G401.6 (cell line): ENCODE data around the gene FBLN2.

ENCODE experiments used
- FAIRE-seq: peaks from 2 replicates; lab custom pipeline; 2012; peaks lifted over from hg19 to GRCh38; lab: Jason Lieb, UNC

Gene FBLN2

GRCh38 chr3:13582366-13583250 is 33.7 kb downstream of the FBLN2 start:
- no peak for FAIRE-seq

DNA sequence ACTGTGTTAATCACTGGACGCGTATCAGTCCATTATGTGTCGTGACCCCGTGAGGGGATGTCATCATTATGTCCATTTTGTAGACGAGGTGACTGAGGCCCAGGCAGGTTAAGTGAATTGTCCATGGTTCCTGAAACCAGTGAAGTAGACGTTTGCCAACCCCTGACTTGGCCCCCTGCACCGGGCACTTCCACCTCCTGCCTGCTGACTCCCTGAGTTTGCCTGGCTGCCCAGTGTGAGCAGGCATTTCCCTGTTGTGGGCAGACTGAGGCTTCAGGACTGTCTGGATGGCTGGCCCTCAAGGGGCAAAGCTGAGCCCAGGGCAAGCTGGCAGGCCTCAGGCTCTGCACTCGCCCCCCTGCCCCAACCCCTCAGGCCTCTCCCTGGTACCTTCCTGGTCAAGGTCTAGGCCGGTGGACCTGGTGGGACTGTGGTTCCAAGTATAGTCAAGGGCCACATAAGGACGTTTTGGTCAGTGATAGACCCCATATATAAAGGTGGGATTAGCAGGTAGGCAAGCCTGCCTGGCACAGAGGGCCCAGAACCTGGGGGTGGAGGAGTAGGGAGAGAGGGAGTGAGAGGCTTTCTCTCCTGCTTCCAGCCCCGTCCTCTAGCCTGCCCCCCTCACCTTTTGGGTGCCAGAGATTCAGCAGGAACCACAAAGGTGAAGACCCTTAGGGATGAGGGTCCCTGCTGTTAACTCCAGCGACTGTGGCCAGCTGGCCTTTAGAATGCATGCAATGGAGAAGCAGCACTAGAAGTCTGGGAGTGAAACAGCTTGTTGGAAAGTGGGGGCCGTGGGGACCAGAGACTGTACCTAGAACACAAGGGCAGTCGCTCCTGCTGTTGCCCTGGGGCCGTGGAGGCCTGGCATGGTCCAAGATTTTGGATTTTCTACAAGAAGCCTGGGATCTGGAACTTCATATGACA is 34.6 kb downstream of the FBLN2 start:
- FAIRE-seq = no peak

- FAIRE-seq = no peak
Measured at GRCh38 chr3:13584427-13584891, 35.5 kb downstream of the FBLN2 start.

DNA sequence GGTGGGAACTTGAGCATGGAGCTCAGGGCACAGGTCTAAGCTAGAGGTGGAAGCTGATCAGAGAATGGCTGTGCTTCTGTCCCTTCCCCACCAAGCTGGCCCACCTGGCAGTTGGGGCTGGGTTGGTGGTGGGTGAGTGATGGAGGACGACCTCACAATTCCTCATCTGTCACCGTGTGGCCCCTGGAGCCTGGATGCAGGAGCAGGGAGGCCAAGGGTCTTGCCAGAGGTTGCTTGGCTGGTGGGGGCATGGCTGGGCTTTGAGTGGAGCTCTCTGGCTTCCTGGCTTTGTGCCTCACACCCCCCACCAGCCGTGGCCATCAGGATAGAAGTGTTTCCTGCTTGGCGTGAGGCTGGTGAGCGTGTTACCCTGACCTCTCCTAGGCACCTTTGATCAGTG is 36.0 kb downstream of the FBLN2 start:
- FAIRE-seq = no peak

DNA sequence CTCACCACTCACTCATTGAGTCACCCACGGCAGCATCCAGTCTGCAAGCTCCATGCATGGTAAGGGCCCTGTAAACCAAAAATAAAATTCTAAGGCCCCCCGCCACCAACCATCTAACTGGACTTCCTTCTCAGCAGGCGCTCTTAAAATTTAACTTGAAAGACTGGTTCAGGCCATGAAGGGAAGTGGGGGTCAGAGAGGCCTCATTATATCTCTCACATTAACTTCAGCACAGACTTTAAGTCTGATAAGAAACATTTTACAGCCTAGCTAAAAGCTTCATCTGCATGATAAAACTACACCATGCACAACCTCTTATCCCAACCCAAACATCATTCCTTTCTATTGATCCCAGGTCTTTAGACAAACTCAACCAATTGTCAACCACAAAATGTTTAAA is 38.5 kb downstream of the FBLN2 start:
- no peak for FAIRE-seq

DNA sequence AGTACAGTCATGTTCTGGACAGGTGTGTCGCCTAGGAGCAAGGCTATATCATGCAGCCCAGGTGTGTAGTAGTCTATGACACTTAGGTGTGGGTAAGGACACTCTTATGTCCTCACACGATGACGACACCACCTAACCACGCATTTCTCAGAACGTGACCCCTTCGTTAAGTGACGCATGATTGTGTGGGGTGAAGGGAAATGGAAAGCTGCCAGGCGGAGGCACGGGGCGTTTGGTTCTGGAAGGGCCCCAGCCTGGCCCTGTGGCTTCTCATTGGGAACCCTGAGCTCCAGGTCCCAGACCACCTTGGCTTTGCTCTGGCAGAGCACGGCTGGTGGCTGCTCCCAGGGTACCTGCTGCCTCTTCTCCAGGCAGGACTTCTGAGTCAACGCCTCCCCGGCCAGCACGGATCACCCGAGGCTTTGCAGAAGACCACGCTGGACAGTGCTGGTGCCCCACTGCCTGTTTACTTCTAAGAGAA is 39.3 kb downstream of the FBLN2 start:
- no peak for FAIRE-seq

DNA sequence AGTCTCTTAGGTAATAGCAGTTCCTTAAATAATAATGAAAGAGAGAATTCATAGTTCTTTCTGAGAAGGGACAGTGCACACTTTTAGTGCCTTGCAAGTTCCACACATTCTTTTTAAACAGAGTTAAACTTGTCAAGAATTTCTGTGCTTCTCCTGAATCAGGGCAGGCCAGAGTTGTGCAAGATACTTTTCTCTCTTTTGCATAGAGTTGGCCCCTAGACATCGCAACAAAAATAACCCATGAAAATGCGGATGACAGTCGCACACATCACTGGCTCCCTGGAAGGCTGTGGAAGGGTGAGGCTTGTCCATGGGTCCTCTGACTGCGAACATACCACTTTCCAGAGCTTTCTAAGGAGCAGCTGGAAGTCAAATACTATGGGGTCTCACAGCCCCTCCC is 40.1 kb downstream of the FBLN2 start:
- FAIRE-seq = no peak

- FAIRE-seq = no peak
Measured at GRCh38 chr3:13590841-13591520, 42.1 kb downstream of the FBLN2 start.

- no peak for FAIRE-seq
Measured at GRCh38 chr3:13593615-13594014, 44.7 kb downstream of the FBLN2 start.

GRCh38 chr3:13594146-13594545 is 45.2 kb downstream of the FBLN2 start:
- no peak for FAIRE-seq

GRCh38 chr3:13594991-13595421 is 46.1 kb downstream of the FBLN2 start:
- no peak for FAIRE-seq

GRCh38 chr3:13595485-13595884 is 46.6 kb downstream of the FBLN2 start:
- no peak for FAIRE-seq

- no peak for FAIRE-seq
Measured at GRCh38 chr3:13596426-13597205, 47.7 kb downstream of the FBLN2 start.

DNA sequence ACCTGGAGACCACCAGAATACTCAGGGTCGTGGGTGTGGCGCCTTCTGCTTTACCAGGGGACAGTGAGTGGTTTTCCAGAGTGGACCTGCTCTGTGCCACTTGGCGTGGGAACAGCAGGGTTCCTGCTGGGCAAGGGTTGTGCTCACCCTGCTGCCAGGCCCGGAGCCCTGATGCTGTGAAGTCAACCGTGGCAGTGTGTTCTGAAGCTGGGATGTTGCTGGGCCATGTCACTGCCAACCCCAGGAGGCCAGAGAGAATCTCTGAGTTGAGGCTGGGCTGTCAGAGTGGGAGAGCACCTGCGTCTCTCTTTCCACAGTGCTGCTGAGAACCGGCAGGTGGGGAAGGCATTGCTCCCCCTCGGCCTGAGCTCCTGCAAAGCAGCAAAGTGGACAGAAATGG is 48.7 kb downstream of the FBLN2 start:
- FAIRE-seq = no peak

DNA sequence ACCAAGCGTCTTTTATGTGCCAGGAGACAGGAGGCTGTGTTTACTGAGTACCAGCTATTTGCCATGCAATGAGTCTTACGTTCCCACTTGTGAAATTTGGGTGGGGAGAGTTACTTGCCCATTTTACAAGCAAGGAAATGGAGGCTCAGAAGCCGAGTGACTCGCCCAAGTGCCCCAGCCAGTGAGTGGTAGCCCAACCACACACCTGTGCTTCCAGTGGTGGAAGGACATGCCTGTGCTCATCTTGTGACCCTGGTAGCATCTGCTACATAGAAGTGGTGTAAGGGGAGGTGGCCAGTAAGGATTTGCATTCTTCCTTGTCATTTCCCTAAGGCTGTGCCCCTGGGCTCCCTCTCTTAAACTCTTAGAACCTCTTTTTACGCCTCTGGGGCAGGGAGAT is 49.3 kb downstream of the FBLN2 start:
- FAIRE-seq = no peak

- no peak for FAIRE-seq
Measured at GRCh38 chr3:13598926-13599886, 50.3 kb downstream of the FBLN2 start.

DNA sequence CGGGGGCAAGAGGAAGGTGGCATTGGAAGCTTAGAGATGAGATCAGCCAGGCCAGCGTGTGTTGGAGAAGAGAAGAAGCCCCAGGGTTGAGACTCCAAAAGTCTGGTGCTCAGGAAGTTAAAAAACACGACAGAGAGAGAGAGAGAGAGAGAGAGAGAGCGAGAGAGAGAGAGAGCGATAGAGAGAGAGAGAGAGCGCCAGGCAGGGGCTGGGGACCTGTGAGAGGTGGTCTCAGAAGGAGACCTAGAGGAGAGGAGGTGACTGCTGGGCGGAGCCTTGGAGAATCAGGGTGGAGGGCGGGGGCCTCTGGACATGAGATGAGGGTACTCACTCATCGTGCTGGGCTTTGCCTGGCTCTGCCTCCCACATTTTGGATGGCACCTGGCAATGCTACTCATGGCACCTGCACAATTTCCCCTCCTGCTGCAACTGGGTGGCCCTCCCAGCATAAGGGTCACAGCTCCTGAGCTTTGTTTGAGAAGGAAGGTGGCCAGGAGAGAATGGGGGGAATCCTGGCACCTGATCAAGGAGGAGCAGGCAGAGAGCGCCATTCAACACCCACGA is 51.0 kb downstream of the FBLN2 start:
- no peak for FAIRE-seq

DNA sequence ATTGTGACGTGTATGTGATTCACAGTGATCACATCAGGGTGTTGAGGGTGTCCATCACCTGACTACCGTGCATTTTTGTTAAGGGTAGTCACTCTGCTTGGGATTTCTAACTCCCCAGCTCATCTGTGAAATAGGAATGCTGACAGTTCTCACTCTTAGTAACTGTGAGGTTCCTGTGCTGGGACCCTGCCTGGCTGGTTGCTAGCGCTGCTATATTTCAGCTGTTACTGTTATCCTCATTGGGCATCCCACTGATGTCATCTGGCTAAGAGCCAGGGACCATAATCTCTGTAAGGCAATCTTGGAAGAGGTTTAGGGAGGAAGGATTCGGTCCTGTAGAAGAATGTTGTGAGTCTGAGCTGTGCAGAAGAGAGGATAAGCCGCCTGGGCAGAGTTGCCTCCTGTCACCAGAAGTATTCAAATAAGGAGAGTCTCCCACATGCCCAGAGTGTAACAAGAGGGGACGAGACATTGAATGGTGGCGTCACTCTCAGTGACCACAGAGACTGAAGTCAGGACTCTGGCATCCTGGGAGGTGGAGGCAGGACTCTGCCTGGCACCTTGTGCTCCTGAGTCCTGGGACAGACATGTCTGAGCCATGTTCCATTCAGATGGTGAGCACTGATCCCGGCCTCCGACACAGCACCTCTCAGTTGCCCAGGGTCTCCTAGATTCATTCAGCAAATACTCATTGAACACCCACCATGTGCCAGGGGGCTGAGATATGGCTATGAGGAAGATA is 52.2 kb downstream of the FBLN2 start:
- no peak for FAIRE-seq

- FAIRE-seq = no peak
Measured at GRCh38 chr3:13601692-13602080, 52.8 kb downstream of the FBLN2 start.
